Measurements from ENCODE around the gene PRDM5.

DNA sequence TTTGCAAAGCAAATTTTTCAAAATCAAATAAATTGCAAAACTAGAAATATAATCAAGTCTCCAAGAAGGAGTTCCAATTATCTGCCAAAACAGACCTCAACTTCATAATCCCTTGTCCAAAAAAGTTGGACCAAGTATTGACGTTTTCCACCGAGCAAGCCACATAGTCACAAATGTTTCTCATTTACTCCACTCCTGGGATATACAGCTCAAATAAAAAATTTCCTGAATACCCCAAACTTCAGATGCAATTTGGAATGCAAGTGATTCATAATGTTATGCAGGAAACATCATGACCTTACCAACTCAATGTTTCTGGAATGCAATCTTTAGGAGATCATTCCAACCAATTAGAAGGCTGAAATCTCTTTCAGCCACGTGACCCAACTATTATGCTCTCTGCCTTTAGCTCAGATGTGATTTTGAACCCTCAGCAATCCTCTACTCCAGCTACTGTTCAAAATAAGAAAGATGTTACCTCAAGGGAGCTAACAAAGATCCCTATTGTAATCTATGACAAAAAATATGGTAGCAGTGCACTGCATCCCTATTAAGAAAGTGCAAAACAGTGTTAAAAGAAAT is 72.4 kb downstream of the PRDM5 start:
- TF ChIP-seq MXI1 (IDR thresholded peaks at IDR 0.05; ENCODE audit: borderline replicate concordance, low read depth, low read length): no peak
- no peak for TF ChIP-seq SMARCE1 (IDR thresholded peaks at IDR 0.05; ENCODE audit: borderline replicate concordance)
- TF ChIP-seq, protein P1, sequence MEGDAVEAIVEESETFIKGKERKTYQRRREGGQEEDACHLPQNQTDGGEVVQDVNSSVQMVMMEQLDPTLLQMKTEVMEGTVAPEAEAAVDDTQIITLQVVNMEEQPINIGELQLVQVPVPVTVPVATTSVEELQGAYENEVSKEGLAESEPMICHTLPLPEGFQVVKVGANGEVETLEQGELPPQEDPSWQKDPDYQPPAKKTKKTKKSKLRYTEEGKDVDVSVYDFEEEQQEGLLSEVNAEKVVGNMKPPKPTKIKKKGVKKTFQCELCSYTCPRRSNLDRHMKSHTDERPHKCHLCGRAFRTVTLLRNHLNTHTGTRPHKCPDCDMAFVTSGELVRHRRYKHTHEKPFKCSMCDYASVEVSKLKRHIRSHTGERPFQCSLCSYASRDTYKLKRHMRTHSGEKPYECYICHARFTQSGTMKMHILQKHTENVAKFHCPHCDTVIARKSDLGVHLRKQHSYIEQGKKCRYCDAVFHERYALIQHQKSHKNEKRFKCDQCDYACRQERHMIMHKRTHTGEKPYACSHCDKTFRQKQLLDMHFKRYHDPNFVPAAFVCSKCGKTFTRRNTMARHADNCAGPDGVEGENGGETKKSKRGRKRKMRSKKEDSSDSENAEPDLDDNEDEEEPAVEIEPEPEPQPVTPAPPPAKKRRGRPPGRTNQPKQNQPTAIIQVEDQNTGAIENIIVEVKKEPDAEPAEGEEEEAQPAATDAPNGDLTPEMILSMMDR (CRISPR knock-in tag; IDR thresholded peaks at IDR 0.05): no peak
- no peak for TF ChIP-seq ZNF773 (CRISPR knock-in tag; IDR thresholded peaks at IDR 0.05; ENCODE audit: borderline replicate concordance)
- no peak for TF ChIP-seq CEBPB (IDR thresholded peaks at IDR 0.05; ENCODE audit: borderline replicate concordance, low read depth, low read length)
- TF ChIP-seq, protein P2, sequence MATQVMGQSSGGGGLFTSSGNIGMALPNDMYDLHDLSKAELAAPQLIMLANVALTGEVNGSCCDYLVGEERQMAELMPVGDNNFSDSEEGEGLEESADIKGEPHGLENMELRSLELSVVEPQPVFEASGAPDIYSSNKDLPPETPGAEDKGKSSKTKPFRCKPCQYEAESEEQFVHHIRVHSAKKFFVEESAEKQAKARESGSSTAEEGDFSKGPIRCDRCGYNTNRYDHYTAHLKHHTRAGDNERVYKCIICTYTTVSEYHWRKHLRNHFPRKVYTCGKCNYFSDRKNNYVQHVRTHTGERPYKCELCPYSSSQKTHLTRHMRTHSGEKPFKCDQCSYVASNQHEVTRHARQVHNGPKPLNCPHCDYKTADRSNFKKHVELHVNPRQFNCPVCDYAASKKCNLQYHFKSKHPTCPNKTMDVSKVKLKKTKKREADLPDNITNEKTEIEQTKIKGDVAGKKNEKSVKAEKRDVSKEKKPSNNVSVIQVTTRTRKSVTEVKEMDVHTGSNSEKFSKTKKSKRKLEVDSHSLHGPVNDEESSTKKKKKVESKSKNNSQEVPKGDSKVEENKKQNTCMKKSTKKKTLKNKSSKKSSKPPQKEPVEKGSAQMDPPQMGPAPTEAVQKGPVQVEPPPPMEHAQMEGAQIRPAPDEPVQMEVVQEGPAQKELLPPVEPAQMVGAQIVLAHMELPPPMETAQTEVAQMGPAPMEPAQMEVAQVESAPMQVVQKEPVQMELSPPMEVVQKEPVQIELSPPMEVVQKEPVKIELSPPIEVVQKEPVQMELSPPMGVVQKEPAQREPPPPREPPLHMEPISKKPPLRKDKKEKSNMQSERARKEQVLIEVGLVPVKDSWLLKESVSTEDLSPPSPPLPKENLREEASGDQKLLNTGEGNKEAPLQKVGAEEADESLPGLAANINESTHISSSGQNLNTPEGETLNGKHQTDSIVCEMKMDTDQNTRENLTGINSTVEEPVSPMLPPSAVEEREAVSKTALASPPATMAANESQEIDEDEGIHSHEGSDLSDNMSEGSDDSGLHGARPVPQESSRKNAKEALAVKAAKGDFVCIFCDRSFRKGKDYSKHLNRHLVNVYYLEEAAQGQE (IDR thresholded peaks at IDR 0.05; ENCODE audit: borderline replicate concordance in 1 of 2, low read depth in 1 of 2, low read length in 2 of 2): no peak
- TF ChIP-seq HDAC6 (IDR thresholded peaks at IDR 0.05; ENCODE audit: low read depth, low read length): no peak
- TF ChIP-seq, protein P3, sequence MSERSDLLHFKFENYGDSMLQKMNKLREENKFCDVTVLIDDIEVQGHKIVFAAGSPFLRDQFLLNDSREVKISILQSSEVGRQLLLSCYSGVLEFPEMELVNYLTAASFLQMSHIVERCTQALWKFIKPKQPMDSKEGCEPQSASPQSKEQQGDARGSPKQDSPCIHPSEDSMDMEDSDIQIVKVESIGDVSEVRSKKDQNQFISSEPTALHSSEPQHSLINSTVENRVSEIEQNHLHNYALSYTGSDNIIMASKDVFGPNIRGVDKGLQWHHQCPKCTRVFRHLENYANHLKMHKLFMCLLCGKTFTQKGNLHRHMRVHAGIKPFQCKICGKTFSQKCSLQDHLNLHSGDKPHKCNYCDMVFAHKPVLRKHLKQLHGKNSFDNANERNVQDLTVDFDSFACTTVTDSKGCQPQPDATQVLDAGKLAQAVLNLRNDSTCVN (CRISPR knock-in tag; IDR thresholded peaks at IDR 0.05; ENCODE audit: borderline replicate concordance): no peak
- no peak for TF ChIP-seq MZF1 (CRISPR knock-in tag; IDR thresholded peaks at IDR 0.05; ENCODE audit: borderline replicate concordance)
- no peak for TF ChIP-seq SYNCRIP (IDR thresholded peaks at IDR 0.05; ENCODE audit: insufficient read depth, low read depth, low read length)
